Progenitor cell of endocrine pancreas (in vitro differentiated cells): ENCODE measurements around the gene NACC2. TPM values are rescaled to one million over a fixed set of nuclear protein-coding genes. Genes with fewer than 3 reads are reported as not detected.

Source experiments
- DNase-seq: peaks from one replicate; pipeline ENCODE4 v3.0.0; 2021; ENCODE audit warnings: low spot score; ENCODE audit not compliant: unreplicated experiment
- H3K27ac Mint-ChIP-seq: 2 replicates; pipeline ENCODE4 v1.8.0; 2021; ENCODE audit warnings: mild to moderate bottlenecking, moderate library complexity, mixed read lengths
- H3K27me3 Mint-ChIP-seq: 2 replicates; pipeline ENCODE4 v1.8.0; 2021; ENCODE audit warnings: mixed read lengths
- H3K36me3 Mint-ChIP-seq: 2 replicates; pipeline ENCODE4 v1.8.0; 2022; ENCODE audit warnings: mixed read lengths; ENCODE audit not compliant: insufficient read depth
- H3K4me1 Mint-ChIP-seq: 2 replicates; pipeline ENCODE4 v1.8.0; 2021; ENCODE audit warnings: low read depth, mixed read lengths
- H3K4me3 Mint-ChIP-seq: 2 replicates; pipeline ENCODE4 v1.8.0; 2021; ENCODE audit warnings: low read depth, mild to moderate bottlenecking, moderate library complexity, mixed read lengths
- H3K9me3 Mint-ChIP-seq: 2 replicates; pipeline ENCODE4 v1.8.0; 2021; ENCODE audit warnings: low read depth, mixed read lengths
- total RNA-seq: library from RNA; stranded (reverse); gene quantifications from 2 replicates; pipeline ENCODE4 v1.2.1, GENCODE V29; 2021
- TF ChIP-seq, protein P1 (sequence below): fragments of 200-600 bp; sonication (generic); IDR thresholded peaks from one replicate; pipeline ENCODE4 v1.5.0; 2021; ENCODE audit warnings: antibody characterized with exemption, mild to moderate bottlenecking; ENCODE audit not compliant: unreplicated experiment

Gene NACC2
- total RNA-seq, 1 donor from 2014 or later, result 11.6 TPM

DNA sequence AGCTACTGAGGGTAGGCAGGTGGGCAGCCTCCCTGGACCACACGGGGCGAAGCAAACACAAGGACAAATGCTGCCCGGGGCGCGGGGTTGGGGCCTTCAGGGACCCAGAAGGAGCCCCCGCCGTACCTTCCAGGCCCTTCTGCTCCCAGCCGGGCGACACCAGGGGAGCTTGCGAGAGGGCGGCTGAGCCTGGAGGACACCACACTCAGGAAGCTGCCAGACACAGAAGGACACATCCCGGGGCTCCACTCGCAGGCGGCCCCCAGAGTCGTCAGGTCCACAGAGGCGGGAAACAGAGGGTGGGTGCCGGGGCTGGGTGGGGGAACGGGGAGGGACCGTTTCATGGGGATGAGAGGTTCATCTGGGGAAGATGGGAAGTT, 75.4 kb downstream of the NACC2 start:
- no peaks in the 10 kb centered on the region for H3K27me3 Mint-ChIP-seq
- no peak for DNase-seq
- H3K4me1 Mint-ChIP-seq, result peaks cover 1% of the 10 kb centered on the region
- no peak overlapping the region for H3K4me3 Mint-ChIP-seq
- H3K9me3 Mint-ChIP-seq, result no peaks in the 10 kb centered on the region
- TF ChIP-seq, protein P1, sequence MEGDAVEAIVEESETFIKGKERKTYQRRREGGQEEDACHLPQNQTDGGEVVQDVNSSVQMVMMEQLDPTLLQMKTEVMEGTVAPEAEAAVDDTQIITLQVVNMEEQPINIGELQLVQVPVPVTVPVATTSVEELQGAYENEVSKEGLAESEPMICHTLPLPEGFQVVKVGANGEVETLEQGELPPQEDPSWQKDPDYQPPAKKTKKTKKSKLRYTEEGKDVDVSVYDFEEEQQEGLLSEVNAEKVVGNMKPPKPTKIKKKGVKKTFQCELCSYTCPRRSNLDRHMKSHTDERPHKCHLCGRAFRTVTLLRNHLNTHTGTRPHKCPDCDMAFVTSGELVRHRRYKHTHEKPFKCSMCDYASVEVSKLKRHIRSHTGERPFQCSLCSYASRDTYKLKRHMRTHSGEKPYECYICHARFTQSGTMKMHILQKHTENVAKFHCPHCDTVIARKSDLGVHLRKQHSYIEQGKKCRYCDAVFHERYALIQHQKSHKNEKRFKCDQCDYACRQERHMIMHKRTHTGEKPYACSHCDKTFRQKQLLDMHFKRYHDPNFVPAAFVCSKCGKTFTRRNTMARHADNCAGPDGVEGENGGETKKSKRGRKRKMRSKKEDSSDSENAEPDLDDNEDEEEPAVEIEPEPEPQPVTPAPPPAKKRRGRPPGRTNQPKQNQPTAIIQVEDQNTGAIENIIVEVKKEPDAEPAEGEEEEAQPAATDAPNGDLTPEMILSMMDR, result no peak
- H3K36me3 Mint-ChIP-seq, result peaks cover 5% of the 10 kb centered on the region
- no peak overlapping the region for H3K27ac Mint-ChIP-seq

DNA sequence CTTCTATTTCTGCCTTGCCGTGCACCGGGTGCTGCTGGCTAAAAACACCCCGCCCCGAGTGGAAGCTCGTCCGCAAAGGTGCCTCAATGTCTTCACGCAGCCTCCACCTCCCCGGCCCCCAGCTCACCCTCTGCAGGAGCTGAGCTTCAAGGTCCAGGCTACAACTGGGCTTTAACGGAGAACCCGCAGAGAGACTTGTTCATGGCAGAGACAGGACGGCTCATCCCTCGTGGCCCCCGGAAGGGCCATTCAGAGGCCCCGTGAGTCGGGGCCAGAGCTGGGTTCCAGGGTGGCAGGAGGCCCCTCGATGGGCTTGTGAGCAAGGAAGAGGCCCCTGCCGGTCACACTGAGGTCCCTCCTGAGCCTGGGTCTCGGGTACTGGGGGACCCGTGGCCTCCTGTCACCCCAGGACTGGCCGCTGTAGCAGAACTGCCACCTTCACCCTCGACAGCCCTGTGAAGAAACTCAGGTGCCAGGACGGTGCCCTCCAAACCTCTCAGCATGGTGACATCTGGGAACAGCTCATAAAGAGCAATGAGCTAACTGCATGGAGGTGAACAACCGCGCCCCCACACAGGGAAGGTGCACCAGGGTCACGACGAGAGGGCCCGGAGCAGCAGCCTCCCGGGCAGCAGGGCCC, 75.9 kb downstream of the NACC2 start:
- TF ChIP-seq, protein P1, result no peak
- Mint-ChIP-seq H3K4me1 (peaks cover 1% of the 10 kb centered on the region), H3K36me3 (peaks cover 5% of the 10 kb centered on the region), H3K4me3 (no peak overlapping the region), H3K27ac (no peak overlapping the region), H3K27me3 (no peaks in the 10 kb centered on the region), H3K9me3 (no peaks in the 10 kb centered on the region)
- DNase-seq, result no peak

DNA sequence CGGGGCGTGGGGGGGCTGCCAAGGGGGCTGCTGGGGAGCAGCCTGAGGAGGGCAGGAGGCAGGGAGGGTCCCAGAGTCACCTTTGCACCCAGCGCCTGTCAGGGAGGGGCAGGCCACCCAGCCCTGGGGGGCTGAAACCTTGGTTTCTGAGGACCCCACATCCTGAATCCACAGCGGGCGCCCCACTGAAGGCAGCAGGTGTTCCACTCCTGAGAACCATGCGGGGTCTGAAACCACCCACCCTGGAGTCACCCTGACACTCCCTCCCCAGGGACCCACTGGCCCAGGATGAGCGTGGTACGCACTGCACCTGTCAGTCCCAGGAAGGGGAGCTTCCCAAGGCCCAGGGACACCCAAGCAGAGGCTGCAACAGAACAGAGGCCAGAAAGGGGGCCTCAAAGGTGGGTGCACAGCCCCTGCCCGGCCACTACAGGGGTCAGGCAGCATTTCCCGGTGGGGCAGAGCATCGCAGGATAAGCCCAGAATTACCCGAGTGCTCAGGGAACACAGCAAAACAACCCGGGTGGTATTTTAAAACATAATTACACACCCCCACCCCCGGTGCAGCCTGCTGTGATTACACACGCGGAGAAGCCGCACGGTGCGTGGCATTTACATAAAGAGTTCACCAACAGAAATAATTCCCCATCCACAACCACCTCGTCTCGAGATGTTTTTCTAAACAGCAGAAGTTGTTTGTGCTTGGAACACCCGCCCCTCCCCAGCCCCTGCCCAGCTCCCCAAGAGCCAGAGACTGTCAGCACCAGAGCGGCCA, 76.6 kb downstream of the NACC2 start:
- Mint-ChIP-seq H3K36me3 (peaks cover 5% of the 10 kb centered on the region), H3K4me3 (no peak overlapping the region), H3K9me3 (no peaks in the 10 kb centered on the region), H3K4me1 (peaks cover 1% of the 10 kb centered on the region), H3K27me3 (no peaks in the 10 kb centered on the region), H3K27ac (no peak overlapping the region)
- TF ChIP-seq, protein P1, result no peak
- DNase-seq, result no peak

DNA sequence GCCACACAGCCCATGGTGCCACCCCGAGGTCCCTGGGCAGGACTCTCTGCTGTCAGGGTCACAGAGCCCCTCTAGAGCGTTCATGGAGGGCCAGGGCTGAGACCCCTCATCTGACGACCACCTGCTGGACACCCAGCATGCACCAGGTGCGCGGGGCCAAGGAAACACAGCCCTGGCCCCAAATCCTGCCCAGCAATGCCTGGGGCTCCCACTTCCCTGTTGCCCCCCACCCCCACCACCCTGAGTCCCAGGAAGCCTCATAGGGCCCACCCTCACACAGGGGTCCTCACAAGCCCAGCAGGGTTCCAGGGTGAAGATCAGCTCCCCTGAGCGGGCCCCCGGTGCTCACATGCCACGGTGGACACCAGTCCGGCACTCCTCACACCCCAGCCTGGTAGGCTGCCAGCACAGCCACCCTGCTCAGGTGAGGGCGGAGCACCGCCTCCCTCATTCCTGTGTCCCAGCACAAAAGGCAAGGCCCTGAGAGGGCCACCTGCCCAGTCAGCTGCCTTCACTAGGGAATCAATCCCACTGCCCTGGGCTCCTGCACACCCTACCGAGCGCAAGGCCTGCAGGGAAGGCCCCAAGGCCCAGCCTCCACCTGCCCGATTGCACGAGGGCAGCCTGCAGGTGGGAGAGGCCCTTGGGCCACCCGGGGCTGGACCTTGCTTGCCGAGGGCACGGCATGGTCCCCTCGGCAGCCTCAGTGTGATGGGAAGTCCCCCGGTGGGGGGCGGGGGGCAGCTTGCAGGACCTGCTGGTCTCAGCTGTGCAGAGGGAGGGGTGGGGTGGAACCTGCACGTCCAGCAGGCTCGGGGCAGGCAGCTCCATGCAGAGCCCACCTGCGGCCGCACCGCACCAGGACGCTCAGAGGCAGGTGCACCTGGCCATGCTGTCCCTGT, 77.5 kb downstream of the NACC2 start:
- Mint-ChIP-seq H3K9me3 (no peaks in the 10 kb centered on the region), H3K4me1 (peaks cover 1% of the 10 kb centered on the region), H3K27ac (no peak overlapping the region), H3K27me3 (no peaks in the 10 kb centered on the region), H3K4me3 (no peak overlapping the region), H3K36me3 (peaks cover 5% of the 10 kb centered on the region)
- TF ChIP-seq, protein P1, result no peak
- DNase-seq, result no peak
